DLD1 (cell line): ENCODE results near the gene SUPT3H.

ENCODE experiments used
- in situ Hi-C: cut with HindIII; loops from 2 replicates; pipeline ENCODE4 v1.10.0; 2017; ENCODE audit warnings: low sequenced_read_pairs

SUPT3H gene

GRCh38 chr6:45272626-45273025 lies 105.1 kb downstream of the SUPT3H start:
- in situ Hi-C loops = no loop called here

DNA sequence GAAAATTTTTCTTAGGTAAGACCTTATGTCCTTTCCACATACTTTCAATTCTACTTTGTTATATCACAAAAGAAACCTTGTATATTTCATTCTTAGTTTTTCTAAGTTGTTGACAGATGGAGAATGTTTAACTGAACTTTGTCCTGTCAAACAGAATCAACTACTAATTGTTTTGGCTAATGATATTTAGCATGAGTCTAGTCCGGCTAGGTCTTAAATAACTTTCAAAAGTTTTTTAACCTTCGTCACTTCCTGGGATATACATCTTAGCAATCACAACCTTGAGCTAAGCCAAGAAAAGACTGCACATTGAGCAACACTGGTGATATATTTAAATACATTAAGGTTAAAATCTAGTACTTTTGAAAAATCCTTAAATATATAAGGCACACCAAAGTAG lies 112.5 kb downstream of the SUPT3H start:
- in situ Hi-C loops = no loop called here

GRCh38 chr6:45260696-45261095 lies 117.0 kb downstream of the SUPT3H start:
- in situ Hi-C loops = no loop called here

GRCh38 chr6:45256697-45257695 lies 120.7 kb downstream of the SUPT3H start:
- in situ Hi-C loops = no loop called here

DNA sequence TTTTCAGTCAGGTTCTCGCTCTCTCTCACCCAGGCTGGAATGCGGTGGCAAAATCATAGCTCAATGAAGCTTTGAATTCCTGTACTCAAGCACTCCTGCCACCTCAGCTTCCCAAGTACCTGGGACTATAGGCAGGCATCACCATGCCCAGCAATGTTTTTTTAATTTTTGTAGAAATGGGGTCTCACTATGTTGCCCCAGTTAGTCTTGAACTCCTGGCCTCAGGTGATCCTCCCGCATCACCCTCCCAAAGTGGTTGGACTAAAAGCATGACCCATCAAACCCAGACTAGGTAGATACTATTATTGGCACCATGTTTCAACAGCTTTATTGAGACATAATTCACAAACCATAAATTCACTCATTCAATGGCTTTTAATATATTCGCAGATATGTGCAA lies 122.3 kb downstream of the SUPT3H start:
- in situ Hi-C loops = no loop called here

GRCh38 chr6:45254253-45254652 lies 123.5 kb downstream of the SUPT3H start:
- in situ Hi-C loops = no loop called here

DNA sequence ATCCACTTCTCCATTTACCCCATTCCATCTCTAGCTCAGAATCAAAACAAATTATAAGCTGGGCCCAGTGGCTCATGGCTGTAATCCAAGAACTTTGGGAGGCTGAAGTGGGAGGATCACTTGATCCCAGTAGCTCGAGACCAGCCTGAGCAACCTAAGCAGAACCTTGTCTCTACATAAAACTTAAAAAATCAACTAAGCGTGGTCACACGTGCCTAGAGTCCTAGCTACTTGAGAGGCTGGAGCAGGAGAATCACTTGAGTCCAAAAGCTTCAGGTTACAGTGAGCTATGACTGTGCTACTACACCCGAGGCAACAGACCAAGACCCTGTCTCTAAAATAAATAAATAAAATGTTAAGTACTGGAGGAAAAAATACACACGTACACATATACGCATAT lies 124.3 kb downstream of the SUPT3H start:
- in situ Hi-C loops = no loop called here

- in situ Hi-C loops = no loop called here
These were observed 146.1 kb downstream of the SUPT3H start for GRCh38 chr6:45231660-45232059.

GRCh38 chr6:45229416-45229815 lies 148.3 kb downstream of the SUPT3H start:
- in situ Hi-C loops = no loop called here

GRCh38 chr6:45226081-45226480 lies 151.7 kb downstream of the SUPT3H start:
- in situ Hi-C loops = no loop called here

- in situ Hi-C loops = no loop called here
These were observed 155.4 kb downstream of the SUPT3H start for GRCh38 chr6:45222380-45222779.

DNA sequence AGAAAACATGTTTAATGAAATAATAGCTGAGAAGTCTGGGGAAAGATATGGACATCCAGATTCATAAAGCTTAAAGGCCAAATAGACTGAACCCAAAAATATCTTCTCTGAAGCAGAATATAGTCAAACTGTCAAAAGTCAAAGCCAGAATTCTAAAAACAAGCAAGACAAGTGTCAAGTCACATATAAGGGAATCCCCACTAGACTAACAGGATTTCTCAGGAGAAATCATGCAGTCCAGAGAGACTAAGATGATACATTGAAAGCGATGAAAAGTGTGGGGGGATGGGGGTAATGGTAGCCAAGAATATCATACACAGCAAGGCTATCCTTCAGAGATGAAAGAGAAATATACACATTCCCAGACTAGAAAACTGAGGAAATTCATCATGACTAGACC lies 162.0 kb downstream of the SUPT3H start:
- in situ Hi-C loops = no loop called here

DNA sequence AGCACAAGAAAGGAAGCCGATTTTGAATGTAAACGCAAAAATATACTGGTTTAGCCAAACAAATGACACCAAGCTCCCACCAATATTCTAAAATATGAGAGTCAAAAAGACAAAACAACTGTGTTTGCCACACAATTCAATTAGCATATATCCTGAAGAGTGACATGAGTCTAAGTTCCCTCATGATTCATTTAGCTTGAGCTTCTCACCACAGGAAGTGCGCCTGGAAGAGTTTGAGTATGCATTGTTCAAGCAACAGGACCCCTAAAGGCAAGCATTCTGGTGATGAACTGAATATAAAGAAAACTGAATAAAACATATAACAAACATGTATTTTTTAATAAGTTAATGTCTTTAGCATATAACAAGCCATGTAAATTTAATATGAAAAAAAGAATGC lies 164.8 kb downstream of the SUPT3H start:
- in situ Hi-C loops = no loop called here

DNA sequence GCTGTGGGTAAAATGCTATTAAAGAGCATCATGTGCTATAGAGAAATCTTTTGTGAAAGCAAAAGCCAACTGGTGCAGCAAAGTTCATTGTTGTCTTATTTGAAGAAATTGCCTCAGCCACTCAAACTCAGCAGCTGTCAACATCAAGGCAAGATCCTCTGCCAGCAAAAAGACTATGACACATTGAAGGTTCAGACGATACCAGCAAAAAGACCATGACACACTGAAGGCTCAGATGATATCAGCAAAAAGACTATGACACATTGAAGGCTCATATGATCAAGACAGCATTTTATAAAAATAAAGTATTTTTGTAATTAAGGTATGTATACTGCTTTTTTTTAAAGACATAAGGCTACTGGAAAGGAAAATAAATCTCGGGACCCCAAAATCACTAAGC lies 168.0 kb downstream of the SUPT3H start:
- in situ Hi-C loops = no loop called here

- in situ Hi-C loops = no loop called here
These were observed 170.8 kb downstream of the SUPT3H start for GRCh38 chr6:45206793-45207492.

DNA sequence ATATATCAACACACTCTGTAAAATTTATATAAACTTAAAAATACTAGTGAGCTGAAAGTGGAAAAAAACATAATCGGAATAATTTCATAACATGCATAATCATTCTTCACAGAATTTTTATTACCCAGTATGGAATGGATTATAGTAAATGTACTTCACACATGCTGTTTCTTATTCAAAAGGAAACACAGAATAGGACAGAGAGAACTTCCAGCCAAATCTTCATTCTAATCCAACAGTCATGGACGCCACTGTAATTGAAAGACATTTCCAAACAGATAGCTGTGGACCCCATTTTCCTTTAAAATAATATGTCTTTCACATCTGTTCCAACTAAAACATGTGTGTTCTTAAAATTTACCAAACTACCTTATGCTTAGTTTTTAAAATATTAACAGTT lies 176.2 kb downstream of the SUPT3H start:
- in situ Hi-C loops = no loop called here

DNA sequence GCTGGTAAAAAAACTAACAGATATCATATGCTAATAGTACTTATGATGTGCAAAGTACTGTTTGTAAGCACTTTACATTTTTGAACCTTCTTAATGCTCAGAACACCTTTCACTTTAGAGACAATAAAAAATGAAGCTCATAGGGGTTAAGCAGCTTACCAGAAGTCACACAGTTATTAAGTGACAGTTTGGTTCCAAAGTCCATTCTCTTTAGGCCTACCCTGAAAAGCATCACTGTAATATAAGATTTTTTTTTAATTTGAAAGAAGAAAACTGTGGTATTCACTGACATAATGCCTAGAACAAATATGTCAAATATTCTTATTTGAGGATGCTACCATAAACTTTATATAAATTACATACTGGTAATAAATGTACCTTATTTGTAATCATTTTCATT lies 177.2 kb downstream of the SUPT3H start:
- in situ Hi-C loops = no loop called here

- in situ Hi-C loops = no loop called here
These were observed 178.2 kb downstream of the SUPT3H start for GRCh38 chr6:45199554-45199953.

DNA sequence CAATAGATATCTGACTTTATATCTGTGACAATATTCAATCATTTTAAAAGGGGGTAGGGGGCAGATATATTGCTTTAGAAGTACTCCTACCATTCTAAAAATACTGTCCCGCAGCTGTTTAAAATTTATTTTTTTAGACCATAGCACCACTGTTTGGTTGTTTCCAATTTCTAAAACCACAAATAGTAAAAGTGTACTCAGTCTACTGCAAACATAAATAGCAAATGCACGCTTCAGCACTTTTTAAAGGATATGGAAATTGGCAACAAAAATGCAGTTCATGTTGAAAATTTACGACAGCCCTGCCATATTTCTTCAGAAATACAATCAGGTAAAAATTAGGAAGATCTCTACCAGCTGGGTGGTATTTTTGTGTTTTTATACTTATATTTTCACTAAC lies 181.6 kb downstream of the SUPT3H start:
- in situ Hi-C loops = no loop called here

DNA sequence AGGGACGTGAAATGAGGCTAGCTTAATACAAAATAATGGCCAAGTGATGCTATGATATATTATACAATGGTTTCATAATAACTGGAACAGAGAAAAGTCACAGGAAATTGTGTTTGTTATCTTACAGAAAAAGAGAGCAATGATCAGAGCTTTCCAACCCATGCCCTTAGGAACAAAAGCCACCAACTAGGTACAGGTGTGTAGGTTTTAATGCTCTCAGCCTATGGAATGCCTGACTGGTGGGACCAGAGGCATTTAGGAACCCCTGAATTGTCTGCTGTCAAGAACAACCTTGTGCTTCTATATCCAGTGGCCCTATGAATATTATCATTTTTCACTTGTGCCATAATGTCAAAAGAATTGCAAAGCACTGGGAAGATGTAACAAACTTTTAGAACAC lies 182.6 kb downstream of the SUPT3H start:
- in situ Hi-C loops = no loop called here

DNA sequence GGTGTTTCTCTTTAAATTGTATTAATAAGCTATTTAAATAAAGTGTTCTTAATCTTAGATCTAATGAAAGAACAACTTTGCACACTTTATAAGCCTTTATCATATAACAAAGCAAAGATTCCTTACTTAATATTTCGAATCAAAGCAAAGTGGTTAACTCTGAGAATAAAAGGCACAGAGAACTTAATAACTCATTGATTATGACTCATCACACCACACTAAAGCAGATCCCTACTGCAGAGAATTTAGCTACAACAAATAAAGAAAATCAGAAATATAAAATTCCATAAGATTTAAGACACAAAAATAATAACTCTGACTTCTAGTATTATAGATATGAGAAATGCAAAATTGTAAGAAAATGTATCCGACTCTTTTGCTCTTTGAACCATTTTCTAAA lies 185.2 kb downstream of the SUPT3H start:
- in situ Hi-C loops = no loop called here

DNA sequence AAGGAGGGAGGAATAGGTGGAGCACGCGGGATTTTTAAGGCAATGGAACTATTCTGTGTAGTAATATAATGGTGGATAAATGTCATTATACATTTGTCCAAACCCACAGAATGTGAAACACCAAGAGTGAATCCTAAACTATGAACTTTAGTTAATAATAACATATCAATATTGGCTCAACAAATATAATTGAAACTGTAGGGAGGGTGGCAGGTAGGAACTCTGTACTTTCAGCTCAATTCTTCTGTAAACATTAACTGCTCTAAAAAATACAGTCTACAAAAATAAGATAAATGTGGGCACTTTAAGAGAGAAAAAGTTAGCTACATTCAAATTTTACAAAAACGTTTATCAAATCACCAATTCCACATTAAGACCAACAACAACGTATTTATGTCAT lies 186.3 kb downstream of the SUPT3H start:
- in situ Hi-C loops = no loop called here
